Transverse colon (tissue), 4 donors: ENCODE results near the gene CHD2. TPM values are rescaled to one million over a fixed set of nuclear protein-coding genes. Genes with fewer than 3 reads are reported as not detected.
A peak's percentile ranks its signal among the peaks of the same experiment; 100 is the strongest.

ENCODE experiments used
- DNase-seq: peaks from one replicate; pipeline ENCODE4 v3.0.0-alpha.2; 2019
- H3K27ac ChIP-seq, 4 donors: fragments of 200-600 bp; sonication (generic); 2 replicates each; pipeline ENCODE4 v1.5.1; 2016 to 2018; ENCODE audit warnings: inconsistent platforms in 4 of 4
- H3K27me3 ChIP-seq: fragments of 200-600 bp; sonication (generic); 2 replicates; pipeline ENCODE4 v1.5.1; 2017; ENCODE audit warnings: inconsistent platforms
- H3K36me3 ChIP-seq, 4 donors: fragments of 200-600 bp; sonication (generic); 2 replicates each; pipeline ENCODE4 v1.5.1; 2017 to 2019; ENCODE audit warnings: inconsistent platforms in 4 of 4
- H3K4me1 ChIP-seq, 4 donors: fragments of 200-600 bp; sonication (generic); 2 replicates each; pipeline ENCODE4 v1.5.1; 2017 to 2020; ENCODE audit warnings: inconsistent platforms in 4 of 4
- H3K4me3 ChIP-seq, 4 donors: fragments of 200-600 bp; sonication (generic); 1 replicate in 1 of 4; 2 replicates in 3 of 4; pipeline versions ENCODE4 v1.5.1 to v1.6.1; 2017 to 2019; ENCODE audit warnings: inconsistent platforms in 4 of 4
- H3K9me3 ChIP-seq, 2 donors: fragments of 200-600 bp; sonication (generic); 2 replicates each; pipeline ENCODE4 v1.5.1; 2017 to 2019; ENCODE audit warnings: inconsistent platforms in 2 of 2
- CTCF ChIP-seq, 5 experiments: fragments of 200-600 bp in 3 of 5; fragments of 450-650 bp in 2 of 5; sonication (generic) in 3 of 5; IDR thresholded peaks; 1 replicate in 2 of 5; 2 replicates in 3 of 5; pipeline ENCODE4 v1.5.1; 2016 to 2017; ENCODE audit warnings: antibody characterized with exemption in 5 of 5, inconsistent platforms in 3 of 5, mild to moderate bottlenecking in 2 of 5, moderate library complexity in 1 of 5
- EP300 ChIP-seq: sonication (generic); formaldehyde crosslinking; IDR thresholded peaks from one replicate; pipeline ENCODE4 v1.6.1; 2017; ENCODE audit warnings: antibody characterized with exemption, low read depth
- POLR2A ChIP-seq: fragments of 450-650 bp; IDR thresholded peaks from one replicate; pipeline ENCODE4 v1.6.1; 2016; ENCODE audit warnings: antibody characterized with exemption, mild to moderate bottlenecking, moderate library complexity
- POLR2AphosphoS5 ChIP-seq, 3 donors: sonication (generic); formaldehyde crosslinking; IDR thresholded peaks; one replicate each; pipeline ENCODE4 v1.6.1; 2016; ENCODE audit warnings: antibody characterized with exemption in 3 of 3
- WGBS, 2 donors: methylation state at CpG; one replicate each; pipeline ENCODE4 v1.1.5; 2018; ENCODE audit warnings: low coverage in 1 of 2; 5-methylcytosine and 5-hydroxymethylcytosine counted together
- in situ Hi-C, 4 donors: fragments of 200-750 bp; cut with MboI; loops; one replicate each; pipeline versions ENCODE4 v1.15.0 to v1.15.1; 2017; ENCODE audit warnings: low sequenced_read_pairs in 3 of 4, low pct_ligation_motif_present in 1 of 4, low pct_unique_long_range_greater_than_20kb in 1 of 4
- intact Hi-C: fragments of 100-400 bp; cut with DNase I; formaldehyde crosslinking; loops from one replicate; pipeline ENCODE4 v1.15.1; 2023; ENCODE audit warnings: low total_unique reads
- total RNA-seq, 4 donors: library from RNA; depleted of rRNA; stranded (reverse); fragments of >200 nt; gene quantifications; one replicate each; pipeline ENCODE4 v1.1.0, GENCODE V29; 2016

Gene CHD2
- total RNA-seq, 4 donors from 2014 or later, result 90.5 to 190 (median 138) TPM

- no peaks in the 10 kb centered on the region for H3K27me3 ChIP-seq
- H3K27ac ChIP-seq, result no peak overlapping the region
- no peaks in the 10 kb centered on the region for H3K9me3 ChIP-seq
- peaks cover 0 to 9% (median 1%) of the 10 kb centered on the region in 4 donors for H3K4me1 ChIP-seq
- in situ Hi-C loops (no loop called here), intact Hi-C loops (no loop called here)
- peaks cover 0 to 85% (median 31%) of the 10 kb centered on the region in 4 donors for H3K36me3 ChIP-seq
- TF ChIP-seq POLR2AphosphoS5 (IDR thresholded peaks at IDR 0.05), result no peak
- TF ChIP-seq POLR2A, result no peak
- no peak for TF ChIP-seq CTCF (IDR thresholded peaks at IDR 0.05)
- TF ChIP-seq EP300, result no peak
- no peak for DNase-seq
- 80 to 96% methylated on average over 1 of the region's 1 CpG for WGBS, 2 donors
- H3K4me3 ChIP-seq, result no peak overlapping the region
Measured at GRCh38 chr15:92971081-92971480, 71.0 kb downstream of the CHD2 start.

- 67 to 76% methylated on average over 1 of the region's 1 CpG for WGBS, 2 donors
- DNase-seq, result no peak
- intact Hi-C loops (no loop called here), in situ Hi-C loops (no loop called here)
- peaks cover 0 to 86% (median 30%) of the 10 kb centered on the region in 4 donors for H3K36me3 ChIP-seq
- H3K27me3 ChIP-seq, result no peaks in the 10 kb centered on the region
- peaks cover 0 to 9% (median 1%) of the 10 kb centered on the region in 4 donors for H3K4me1 ChIP-seq
- no peak for TF ChIP-seq EP300
- no peak for TF ChIP-seq POLR2AphosphoS5 (IDR thresholded peaks at IDR 0.05)
- no peak for TF ChIP-seq CTCF (IDR thresholded peaks at IDR 0.05)
- no peak for TF ChIP-seq POLR2A
- no peak overlapping the region for H3K27ac ChIP-seq
- H3K9me3 ChIP-seq, result no peaks in the 10 kb centered on the region
- H3K4me3 ChIP-seq, result no peak overlapping the region
Measured at GRCh38 chr15:92971713-92972112, 71.6 kb downstream of the CHD2 start.

- Histone ChIP-seq H3K4me3 (no peak overlapping the region), H3K4me1 (peaks cover 0 to 11% (median 2%) of the 10 kb centered on the region in 4 donors), H3K36me3 (peaks cover 0 to 83% (median 32%) of the 10 kb centered on the region in 4 donors), H3K27me3 (no peaks in the 10 kb centered on the region), H3K9me3 (no peaks in the 10 kb centered on the region), H3K27ac (no peak overlapping the region)
- no peak for DNase-seq
- TF ChIP-seq POLR2AphosphoS5 (IDR thresholded peaks at IDR 0.05) (no peak), CTCF (IDR thresholded peaks at IDR 0.05) (no peak), EP300 (no peak), POLR2A (no peak)
- WGBS, 2 donors, result 90 to 100% methylated on average over 2 to 6 of the region's 6 CpGs
- intact Hi-C loops (no loop called here), in situ Hi-C loops (no loop called here)
Measured at GRCh38 chr15:92974183-92974915, 74.2 kb downstream of the CHD2 start.

- Histone ChIP-seq H3K27me3 (no peaks in the 10 kb centered on the region), H3K4me3 (no peak overlapping the region), H3K9me3 (no peaks in the 10 kb centered on the region), H3K27ac (peak overlapping the region; percentile 35 to 73 (median 53)), H3K4me1 (peaks cover 0 to 9% (median 3%) of the 10 kb centered on the region in 4 donors), H3K36me3 (peaks cover 0 to 90% (median 40%) of the 10 kb centered on the region in 4 donors)
- intact Hi-C loops, result no loop called here
- in situ Hi-C loops, result no loop called here
- TF ChIP-seq POLR2A (no peak), POLR2AphosphoS5 (IDR thresholded peaks at IDR 0.05) (no peak), CTCF (IDR thresholded peaks at IDR 0.05) (no peak), EP300 (no peak)
- WGBS, 2 donors, result 67 to 68% methylated on average over 3 to 5 of the region's 5 CpGs
- no peak for DNase-seq
Measured at GRCh38 chr15:92979011-92979701, 79.0 kb downstream of the CHD2 start.
